ENCODE data around the gene BCAR3.
"Not testable (repeated sequence)": the region's sequence is repeated elsewhere in the genome, so short reads cannot be mapped to it uniquely, and the experiment has no call there.

Gene BCAR3

GRCh38 chr1:93672477-93673162 lies 9.0 kb downstream of the BCAR3 start:
- no peaks in the 10 kb centered on the region for H3K36me3 Mint-ChIP-seq (ENCODE audit: low read depth)
- H3K27me3 Mint-ChIP-seq (ENCODE audit: low read depth), result peaks cover 36% of the 10 kb centered on the region
- no peak overlapping the region for H3K27ac Mint-ChIP-seq
- no peak overlapping the region for H3K4me3 Mint-ChIP-seq
- H3K9me3 Mint-ChIP-seq, result no peaks in the 10 kb centered on the region
- H3K4me1 Mint-ChIP-seq (ENCODE audit: low read depth), result no peaks in the 10 kb centered on the region

- Mint-ChIP-seq H3K4me3 (no peak overlapping the region), H3K27ac (no peak overlapping the region), H3K36me3 (ENCODE audit: low read depth) (no peaks in the 10 kb centered on the region), H3K27me3 (ENCODE audit: low read depth) (peaks cover 30% of the 10 kb centered on the region), H3K4me1 (ENCODE audit: low read depth) (no peaks in the 10 kb centered on the region), H3K9me3 (no peaks in the 10 kb centered on the region)
Measured at GRCh38 chr1:93672069-93672468, 9.6 kb downstream of the BCAR3 start.

- Mint-ChIP-seq H3K27me3 (ENCODE audit: low read depth) (peaks cover 22% of the 10 kb centered on the region), H3K27ac (no peak overlapping the region), H3K4me3 (no peak overlapping the region), H3K4me1 (ENCODE audit: low read depth) (no peaks in the 10 kb centered on the region), H3K36me3 (ENCODE audit: low read depth) (no peaks in the 10 kb centered on the region), H3K9me3 (no peaks in the 10 kb centered on the region)
Measured at GRCh38 chr1:93671099-93671621, 10.5 kb downstream of the BCAR3 start.

GRCh38 chr1:93670141-93670540 lies 11.5 kb downstream of the BCAR3 start:
- Mint-ChIP-seq H3K4me1 (ENCODE audit: low read depth) (no peaks in the 10 kb centered on the region), H3K4me3 (no peak overlapping the region)

GRCh38 chr1:93669369-93669768 lies 12.3 kb downstream of the BCAR3 start:
- Mint-ChIP-seq H3K27me3 (ENCODE audit: low read depth) (peaks cover 8% of the 10 kb centered on the region), H3K9me3 (no peaks in the 10 kb centered on the region), H3K4me1 (ENCODE audit: low read depth) (no peaks in the 10 kb centered on the region), H3K27ac (no peak overlapping the region), H3K36me3 (ENCODE audit: low read depth) (no peaks in the 10 kb centered on the region), H3K4me3 (no peak overlapping the region)

More at GRCh38 chr1:93670141-93670540, 11.5 kb downstream of the BCAR3 start:
- no peaks in the 10 kb centered on the region for H3K9me3 Mint-ChIP-seq
- no peak overlapping the region for H3K27ac Mint-ChIP-seq
- no peaks in the 10 kb centered on the region for H3K36me3 Mint-ChIP-seq (ENCODE audit: low read depth)
- peaks cover 14% of the 10 kb centered on the region for H3K27me3 Mint-ChIP-seq (ENCODE audit: low read depth)

- H3K36me3 Mint-ChIP-seq (ENCODE audit: low read depth), result no peaks in the 10 kb centered on the region
- H3K4me3 Mint-ChIP-seq, result no peak overlapping the region
- H3K27me3 Mint-ChIP-seq (ENCODE audit: low read depth), result peaks cover 8% of the 10 kb centered on the region
- H3K27ac Mint-ChIP-seq, result no peak overlapping the region
- no peaks in the 10 kb centered on the region for H3K9me3 Mint-ChIP-seq
- no peaks in the 10 kb centered on the region for H3K4me1 Mint-ChIP-seq (ENCODE audit: low read depth)
Measured at GRCh38 chr1:93668951-93669350, 12.7 kb downstream of the BCAR3 start.

GRCh38 chr1:93668121-93668520 lies 13.5 kb downstream of the BCAR3 start:
- no peaks in the 10 kb centered on the region for H3K4me1 Mint-ChIP-seq (ENCODE audit: low read depth)
- no peak overlapping the region for H3K27ac Mint-ChIP-seq
- no peaks in the 10 kb centered on the region for H3K36me3 Mint-ChIP-seq (ENCODE audit: low read depth)
- H3K9me3 Mint-ChIP-seq, result no peaks in the 10 kb centered on the region
- peaks cover 4% of the 10 kb centered on the region for H3K27me3 Mint-ChIP-seq (ENCODE audit: low read depth)
- no peak overlapping the region for H3K4me3 Mint-ChIP-seq

- H3K4me3 Mint-ChIP-seq, result no peak overlapping the region
Measured at GRCh38 chr1:93667642-93668041, 14.0 kb downstream of the BCAR3 start.

GRCh38 chr1:93666613-93667384 lies 14.8 kb downstream of the BCAR3 start:
- Mint-ChIP-seq H3K27ac (no peak overlapping the region), H3K9me3 (no peaks in the 10 kb centered on the region), H3K4me1 (ENCODE audit: low read depth) (no peaks in the 10 kb centered on the region), H3K36me3 (ENCODE audit: low read depth) (no peaks in the 10 kb centered on the region), H3K27me3 (ENCODE audit: low read depth) (no peaks in the 10 kb centered on the region), H3K4me3 (no peak overlapping the region)

More at GRCh38 chr1:93667642-93668041, 14.0 kb downstream of the BCAR3 start:
- no peaks in the 10 kb centered on the region for H3K36me3 Mint-ChIP-seq (ENCODE audit: low read depth)
- no peak overlapping the region for H3K27ac Mint-ChIP-seq
- no peaks in the 10 kb centered on the region for H3K9me3 Mint-ChIP-seq
- H3K4me1 Mint-ChIP-seq (ENCODE audit: low read depth), result no peaks in the 10 kb centered on the region
- H3K27me3 Mint-ChIP-seq (ENCODE audit: low read depth), result no peaks in the 10 kb centered on the region

- Mint-ChIP-seq H3K9me3 (no peaks in the 10 kb centered on the region), H3K36me3 (ENCODE audit: low read depth) (no peaks in the 10 kb centered on the region), H3K27me3 (ENCODE audit: low read depth) (no peaks in the 10 kb centered on the region), H3K4me3 (no peak overlapping the region), H3K27ac (no peak overlapping the region), H3K4me1 (ENCODE audit: low read depth) (no peaks in the 10 kb centered on the region)
Measured at GRCh38 chr1:93665015-93665414, 16.6 kb downstream of the BCAR3 start.

GRCh38 chr1:93663208-93663614 lies 18.4 kb downstream of the BCAR3 start:
- Mint-ChIP-seq H3K27me3 (ENCODE audit: low read depth) (no peaks in the 10 kb centered on the region), H3K4me1 (ENCODE audit: low read depth) (no peaks in the 10 kb centered on the region), H3K27ac (no peak overlapping the region), H3K4me3 (no peak overlapping the region), H3K9me3 (no peaks in the 10 kb centered on the region), H3K36me3 (ENCODE audit: low read depth) (no peaks in the 10 kb centered on the region)

GRCh38 chr1:93662481-93663207 lies 19.0 kb downstream of the BCAR3 start:
- Mint-ChIP-seq H3K4me1 (ENCODE audit: low read depth) (no peaks in the 10 kb centered on the region), H3K27ac (no peak overlapping the region), H3K9me3 (no peaks in the 10 kb centered on the region), H3K36me3 (ENCODE audit: low read depth) (no peaks in the 10 kb centered on the region), H3K4me3 (no peak overlapping the region), H3K27me3 (ENCODE audit: low read depth) (no peaks in the 10 kb centered on the region)

GRCh38 chr1:93661829-93662474 lies 19.7 kb downstream of the BCAR3 start:
- no peaks in the 10 kb centered on the region for H3K27me3 Mint-ChIP-seq (ENCODE audit: low read depth)
- no peaks in the 10 kb centered on the region for H3K36me3 Mint-ChIP-seq (ENCODE audit: low read depth)
- no peak overlapping the region for H3K27ac Mint-ChIP-seq
- no peaks in the 10 kb centered on the region for H3K4me1 Mint-ChIP-seq (ENCODE audit: low read depth)
- H3K9me3 Mint-ChIP-seq, result no peaks in the 10 kb centered on the region
- H3K4me3 Mint-ChIP-seq, result no peak overlapping the region

GRCh38 chr1:93661341-93661740 lies 20.3 kb downstream of the BCAR3 start:
- not testable (repeated sequence) for H3K36me3 Mint-ChIP-seq (ENCODE audit: low read depth); H3K27ac Mint-ChIP-seq; H3K9me3 Mint-ChIP-seq; H3K4me3 Mint-ChIP-seq; H3K27me3 Mint-ChIP-seq (ENCODE audit: low read depth); H3K4me1 Mint-ChIP-seq (ENCODE audit: low read depth)

All from T-helper 1 cell treated with Interleukin-12 subunit alpha and Interleukin-12 subunit beta and Interleukin-4 antibody, amounts not matched to agents 30 μg/mL and 1 μg/mL, for 36 hours (primary cell).